A673 (cell line): ENCODE measurements around the gene TBC1D10B. TPM values are rescaled to one million over a fixed set of nuclear protein-coding genes. Genes with fewer than 3 reads are reported as not detected.
A peak's percentile ranks its signal among the peaks of the same experiment; 100 is the strongest.

ENCODE experiments used
- BruUV-seq: library from RNA; stranded (reverse); fragments of 400-500 nt; replicated peaks from 2 replicates; lab custom pipeline; 2021; lab: Mats Ljungman, UMichigan
- CTCF ChIA-PET: fragments of 300-600 bp; sonication (Branson Sonifier 250); formaldehyde crosslinking; loops from one replicate; lab custom pipeline; 2022; ENCODE audit warnings: antibody characterized with exemption; lab: Charles Lee
- POLR2A ChIA-PET: fragments of 300-600 bp; sonication (Branson Sonifier 250); formaldehyde crosslinking; loops from one replicate; lab custom pipeline; 2022; ENCODE audit warnings: antibody characterized with exemption; ENCODE audit not compliant: low non-redundant PET; lab: Charles Lee
- DNase-seq: peaks from one replicate; pipeline ENCODE4 v3.0.0-alpha.2; 2015; ENCODE audit warnings: low spot score
- H3K27ac ChIP-seq: fragments of 200-600 bp; sonication (generic); 2 replicates; pipeline ENCODE4 v1.5.1; 2016; ENCODE audit warnings: mixed run types, low read depth, mild to moderate bottlenecking, mixed read lengths, antibody characterized with exemption, low read length; ENCODE audit not compliant: poor library complexity, severe bottlenecking
- H3K27me3 ChIP-seq: fragments of 200-600 bp; sonication (generic); replicated peaks from 2 replicates; pipeline ENCODE4 v1.6.1; 2017; ENCODE audit warnings: mixed run types, low read depth, mild to moderate bottlenecking, mixed read lengths, antibody characterized with exemption, low read length; ENCODE audit not compliant: insufficient read depth, poor library complexity
- H3K36me3 ChIP-seq: fragments of 200-600 bp; sonication (generic); 2 replicates; pipeline ENCODE4 v1.6.1; 2016; ENCODE audit warnings: mixed run types, mild to moderate bottlenecking, mixed read lengths, antibody characterized with exemption, low read length; ENCODE audit not compliant: insufficient read depth, poor library complexity, severe bottlenecking
- H3K4me1 ChIP-seq: fragments of 200-600 bp; sonication (generic); 2 replicates; pipeline ENCODE4 v1.6.1; 2017; ENCODE audit warnings: mixed run types, mild to moderate bottlenecking, mixed read lengths, antibody characterized with exemption, low read length; ENCODE audit not compliant: insufficient read depth, poor library complexity, severe bottlenecking
- H3K4me3 ChIP-seq: fragments of 200-600 bp; sonication (generic); 2 replicates; pipeline ENCODE4 v1.5.1; 2016; ENCODE audit warnings: low read depth, mixed run types, mild to moderate bottlenecking, mixed read lengths, low read length; ENCODE audit not compliant: poor library complexity, severe bottlenecking
- H3K9me3 ChIP-seq: fragments of 200-600 bp; sonication (generic); 2 replicates; pipeline ENCODE4 v1.6.1; 2016; ENCODE audit warnings: mixed run types, low read depth, mild to moderate bottlenecking, mixed read lengths, antibody characterized with exemption, low read length; ENCODE audit not compliant: poor library complexity, severe bottlenecking
- EZH2 ChIP-seq: fragments of 200-600 bp; sonication (generic); IDR thresholded peaks from 2 replicates; pipeline ENCODE4 v1.6.1; 2017; ENCODE audit warnings: borderline replicate concordance, low read depth, mild to moderate bottlenecking, mixed read lengths, antibody characterized with exemption, low read length; ENCODE audit not compliant: poor library complexity, severe bottlenecking
- intact Hi-C: fragments of 100-400 bp; cut with micrococcal nuclease; formaldehyde crosslinking; loops from one replicate; pipeline ENCODE4 v1.10.0; 2022; ENCODE audit not compliant: unreplicated experiment
- total RNA-seq: library from RNA; stranded (reverse); gene quantifications from 2 replicates; pipeline ENCODE4 v1.2.3, GENCODE V29; 2021
- TF ChIP-seq, protein P1 (sequence below): fragments of 300-800, 200-600 bp; sonication (generic); conservative IDR thresholded peaks from 2 replicates; pipeline ENCODE4 v1.5.1; 2017; ENCODE audit warnings: low read depth, mild to moderate bottlenecking, antibody characterized with exemption, low read length, moderate library complexity, mixed read lengths

Gene TBC1D10B
- total RNA-seq, 1 experiment from 2014 or later: 66.0 TPM

DNA sequence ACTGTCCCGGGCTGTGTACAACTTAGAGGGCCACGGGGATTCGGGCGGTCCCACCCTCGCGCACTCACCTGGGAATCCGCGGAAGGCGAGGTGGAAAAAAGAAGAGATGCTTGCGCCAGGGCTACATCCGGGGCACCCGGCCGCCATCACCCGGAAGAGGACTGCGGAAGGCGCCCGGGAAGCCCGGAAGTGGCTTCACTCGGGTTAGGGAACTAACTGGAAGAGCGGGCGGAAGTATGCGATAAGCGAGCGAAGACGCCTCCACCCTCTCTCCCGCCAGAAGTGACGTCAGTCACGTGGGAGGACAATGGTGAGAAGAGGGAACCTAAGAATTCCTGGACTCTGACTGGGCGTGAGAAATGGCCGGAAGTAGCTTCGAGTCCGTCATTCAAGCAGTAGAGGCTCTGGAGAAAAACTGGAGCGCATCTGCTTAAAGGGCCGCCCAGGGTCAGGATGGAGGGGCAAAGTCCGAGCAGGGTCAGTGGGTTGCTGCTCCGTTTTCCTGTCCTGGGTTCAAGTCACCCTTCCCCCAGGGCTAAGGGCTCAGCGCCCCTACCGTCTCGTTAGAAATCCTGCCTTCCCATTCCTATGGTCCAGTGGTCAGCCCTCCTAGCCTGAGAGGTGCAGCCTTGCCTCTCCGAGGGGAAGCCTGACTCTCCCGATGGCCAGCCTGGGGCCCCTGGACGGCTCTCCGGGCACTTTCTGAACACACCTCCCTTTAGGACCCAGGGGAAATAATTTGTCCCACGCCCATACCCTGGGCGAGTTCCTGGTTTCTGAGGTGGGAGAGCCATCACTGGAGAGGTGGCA lies 14.9 kb downstream of the TBC1D10B start, which contains the start of gene CD2BP2:
TSS of gene CD2BP2 (minus strand) at position 165 of the 810 bp plus-strand sequence. CDS start 627 bp downstream, outside the sequence.
- no peak for TF ChIP-seq EZH2
- TF ChIP-seq, protein P1, sequence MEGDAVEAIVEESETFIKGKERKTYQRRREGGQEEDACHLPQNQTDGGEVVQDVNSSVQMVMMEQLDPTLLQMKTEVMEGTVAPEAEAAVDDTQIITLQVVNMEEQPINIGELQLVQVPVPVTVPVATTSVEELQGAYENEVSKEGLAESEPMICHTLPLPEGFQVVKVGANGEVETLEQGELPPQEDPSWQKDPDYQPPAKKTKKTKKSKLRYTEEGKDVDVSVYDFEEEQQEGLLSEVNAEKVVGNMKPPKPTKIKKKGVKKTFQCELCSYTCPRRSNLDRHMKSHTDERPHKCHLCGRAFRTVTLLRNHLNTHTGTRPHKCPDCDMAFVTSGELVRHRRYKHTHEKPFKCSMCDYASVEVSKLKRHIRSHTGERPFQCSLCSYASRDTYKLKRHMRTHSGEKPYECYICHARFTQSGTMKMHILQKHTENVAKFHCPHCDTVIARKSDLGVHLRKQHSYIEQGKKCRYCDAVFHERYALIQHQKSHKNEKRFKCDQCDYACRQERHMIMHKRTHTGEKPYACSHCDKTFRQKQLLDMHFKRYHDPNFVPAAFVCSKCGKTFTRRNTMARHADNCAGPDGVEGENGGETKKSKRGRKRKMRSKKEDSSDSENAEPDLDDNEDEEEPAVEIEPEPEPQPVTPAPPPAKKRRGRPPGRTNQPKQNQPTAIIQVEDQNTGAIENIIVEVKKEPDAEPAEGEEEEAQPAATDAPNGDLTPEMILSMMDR: no peak
- DNase-seq: peak; percentile 100
- CTCF ChIA-PET: no interaction called here
- no peaks in the 10 kb centered on the region for H3K9me3 ChIP-seq
- H3K27me3 ChIP-seq: no peaks in the 10 kb centered on the region
- POLR2A ChIA-PET: interaction anchor here (0.6 kb wide), 1 partner anchor 50 kb away, joined by 7 read pairs; no protein-coding TSS in a partner anchor
- peaks cover 13% of the 10 kb centered on the region for H3K4me1 ChIP-seq
- H3K36me3 ChIP-seq: peaks cover 58% of the 10 kb centered on the region
- peak within 1 kb of the TSS; percentile 94 for H3K27ac ChIP-seq
- H3K4me3 ChIP-seq: peak within 1 kb of the TSS; percentile 98
- intact Hi-C loops: no loop called here
- BruUV-seq: TSS peak; percentile 95

- intact Hi-C loops: no loop called here
- H3K4me3 ChIP-seq: peak overlapping the region; percentile 98
- BruUV-seq: no TSS peak
- no peak for TF ChIP-seq EZH2
- H3K27ac ChIP-seq: peak overlapping the region; percentile 94
- no peak for DNase-seq
- H3K4me1 ChIP-seq: peaks cover 13% of the 10 kb centered on the region
- peaks cover 53% of the 10 kb centered on the region for H3K36me3 ChIP-seq
- H3K27me3 ChIP-seq: no peaks in the 10 kb centered on the region
- CTCF ChIA-PET: no interaction called here
- POLR2A ChIA-PET: no interaction called here
- no peaks in the 10 kb centered on the region for H3K9me3 ChIP-seq
These were observed 15.7 kb downstream of the TBC1D10B start for GRCh38 chr16:30354423-30355143.

- peak overlapping the region; percentile 94 for H3K27ac ChIP-seq
- intact Hi-C loops: no loop called here
- ChIA-PET POLR2A (no interaction called here), CTCF (no interaction called here)
- TF ChIP-seq, protein P1: no peak
- TF ChIP-seq EZH2: no peak
- H3K9me3 ChIP-seq: no peaks in the 10 kb centered on the region
- H3K4me3 ChIP-seq: peak overlapping the region; percentile 98
- H3K27me3 ChIP-seq: no peaks in the 10 kb centered on the region
- TSS peak; percentile 61 for BruUV-seq
- H3K4me1 ChIP-seq: peaks cover 13% of the 10 kb centered on the region
- H3K36me3 ChIP-seq: peaks cover 43% of the 10 kb centered on the region
- no peak for DNase-seq
These were observed 16.7 kb downstream of the TBC1D10B start for GRCh38 chr16:30353438-30354129.
